Measurements from ENCODE around the gene GRM7.

The GRM7 gene

DNA sequence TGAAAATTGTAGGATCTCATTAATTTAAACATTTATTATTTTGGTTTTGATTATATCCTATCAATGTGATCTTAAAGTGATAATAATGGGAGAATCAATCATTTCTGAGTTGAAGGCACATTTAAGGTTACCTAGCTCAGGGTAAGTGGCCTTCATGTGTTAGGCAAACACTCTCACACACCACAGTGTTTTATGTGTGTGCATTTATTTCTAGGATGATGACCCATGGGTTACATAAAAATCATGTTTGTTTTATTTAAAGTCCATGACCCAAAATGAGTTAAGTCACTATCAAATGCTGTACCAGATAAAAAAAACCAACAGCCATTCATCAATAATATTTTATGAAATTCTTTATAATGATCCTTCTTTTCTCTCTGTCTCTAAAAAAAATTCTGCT is 520.8 kb downstream of the GRM7 start:
- intact Hi-C loops (cut with DNase I): no loop called here

DNA sequence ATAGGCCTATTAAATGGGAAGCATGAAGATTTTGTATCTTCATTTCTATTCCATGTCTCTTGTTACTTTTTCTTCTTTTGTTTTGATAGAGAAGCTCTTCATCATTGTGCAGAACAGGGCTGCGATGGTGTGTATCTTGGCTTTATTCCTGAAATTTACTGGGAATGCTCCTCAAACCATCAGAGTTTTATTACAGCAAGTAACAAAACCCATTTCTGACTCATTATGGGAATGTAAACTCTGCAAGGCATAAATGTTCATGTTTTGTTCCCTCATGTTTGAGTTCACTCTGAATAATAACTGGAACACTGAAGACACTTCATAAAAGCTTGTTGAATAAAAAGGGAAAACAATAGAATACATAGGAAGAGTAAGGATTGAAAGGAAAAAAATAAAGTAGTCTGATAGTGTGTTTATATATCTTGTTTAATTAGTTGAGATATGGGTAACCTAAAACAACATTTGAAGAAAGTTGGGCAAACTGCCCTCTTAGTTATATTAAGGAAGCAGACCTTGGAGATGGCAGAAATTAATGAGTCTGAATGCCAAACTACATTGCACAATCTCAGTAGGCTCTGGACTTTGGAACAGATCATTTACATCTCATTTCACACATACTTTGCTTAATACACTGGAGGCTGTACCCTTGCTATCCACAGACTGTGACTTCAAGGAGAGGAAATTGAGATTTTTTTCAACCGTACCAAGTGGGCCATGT is 521.5 kb downstream of the GRM7 start:
- intact Hi-C loops (cut with DNase I): no loop called here
- no peak for DNase-seq

More for the DNA sequence above, 520.8 kb downstream of the GRM7 start:
- DNase-seq: no peak

DNA sequence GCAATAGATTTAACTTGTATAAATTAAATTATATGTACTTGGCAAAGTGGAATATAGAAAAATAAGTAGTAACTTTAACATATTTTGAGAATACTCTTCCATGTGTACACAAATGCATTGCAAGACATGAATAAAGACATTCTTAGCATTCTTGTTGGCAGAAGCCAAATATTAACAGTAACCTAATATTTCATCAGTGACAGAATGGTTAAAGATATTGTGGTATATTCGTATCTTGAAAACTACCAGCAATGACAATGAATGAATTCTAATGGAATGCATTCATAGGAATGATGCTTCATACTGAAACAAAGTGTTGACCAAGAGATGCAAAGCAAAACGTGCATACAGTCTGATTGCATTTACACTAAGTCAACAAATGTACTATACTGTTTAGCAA is 524.7 kb downstream of the GRM7 start:
- intact Hi-C loops (cut with DNase I): no loop called here
- DNase-seq: no peak

GRCh38 chr3:7388026-7388425 is 527.1 kb downstream of the GRM7 start:
- DNase-seq: no peak
- intact Hi-C loops (cut with DNase I): no loop called here

DNA sequence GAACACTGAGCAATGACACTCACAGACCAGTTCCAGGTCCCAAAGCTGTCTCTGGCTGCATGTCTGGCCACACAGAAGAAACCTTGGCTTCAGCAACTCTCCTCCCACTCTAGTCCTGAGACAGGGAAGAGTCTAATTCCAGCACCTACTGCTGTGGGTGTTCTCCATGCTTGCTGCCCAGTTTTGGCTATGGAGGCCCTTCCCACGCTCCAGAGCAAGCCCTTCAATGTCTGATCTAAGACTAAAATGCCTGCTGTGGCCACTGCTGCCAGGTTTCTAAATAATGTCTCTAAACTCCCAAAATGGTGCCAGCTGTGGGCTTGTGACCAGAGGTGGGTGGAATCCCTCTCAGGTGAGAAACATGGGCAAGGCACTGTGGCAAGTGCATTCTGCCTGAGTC is 531.3 kb downstream of the GRM7 start:
- intact Hi-C loops (cut with DNase I): no loop called here
- peak in 8 of 10 donors; percentile 22 to 89 (median 48) for DNase-seq

DNA sequence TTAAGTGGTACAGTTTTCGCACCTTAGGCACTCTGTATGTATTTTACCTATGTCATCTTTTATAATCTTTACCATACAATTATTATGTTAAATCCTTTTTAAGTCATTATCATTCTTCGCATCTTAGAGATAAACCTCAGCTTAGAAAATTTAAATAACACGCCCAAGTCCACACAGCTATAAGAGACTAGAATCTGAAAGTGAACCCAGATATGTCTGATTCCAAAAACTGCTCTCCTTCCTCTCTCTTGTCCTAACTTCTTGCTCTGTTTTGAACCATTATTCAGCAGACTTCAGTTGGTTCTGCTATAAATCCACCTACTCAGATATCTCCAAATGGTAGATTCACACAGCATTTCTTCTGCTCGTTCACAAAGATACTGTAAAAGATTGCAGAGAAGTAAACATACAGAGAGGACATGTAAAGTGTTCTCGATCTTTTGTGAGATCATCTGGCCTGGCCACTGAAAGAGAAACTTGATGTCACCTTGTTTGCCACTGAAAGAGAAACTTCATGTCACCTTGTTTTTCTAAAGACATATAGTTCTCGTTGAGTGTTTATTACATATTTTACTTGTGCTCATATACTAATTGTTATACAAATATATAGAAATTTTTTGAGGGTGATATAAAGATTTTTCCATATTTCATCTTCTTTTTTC is 533.2 kb downstream of the GRM7 start:
- DNase-seq: no peak
- intact Hi-C loops (cut with DNase I): no loop called here

GRCh38 chr3:7396534-7396933 is 535.6 kb downstream of the GRM7 start:
- DNase-seq: no peak
- intact Hi-C loops (cut with DNase I): no loop called here

DNA sequence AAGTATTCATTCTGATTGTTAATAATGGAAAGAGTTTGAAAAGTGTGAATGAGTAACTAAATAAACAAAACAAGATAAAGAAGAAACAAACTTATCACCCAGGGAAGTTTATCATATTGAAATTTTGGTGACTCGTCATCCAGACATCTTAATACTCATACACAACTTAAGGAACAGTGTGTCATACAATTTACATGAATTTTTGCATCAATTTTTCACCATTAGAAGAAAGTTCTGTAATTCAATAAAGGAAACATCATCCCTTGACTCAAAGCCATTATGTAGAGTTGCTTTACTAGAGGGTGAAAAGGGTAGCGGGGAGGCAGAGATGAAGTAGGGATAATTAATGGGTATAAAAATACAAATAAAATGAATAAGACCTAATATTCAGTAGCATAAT is 536.2 kb downstream of the GRM7 start:
- intact Hi-C loops (cut with DNase I): no loop called here
- no peak for DNase-seq

GRCh38 chr3:7400360-7400759 is 539.4 kb downstream of the GRM7 start:
- DNase-seq: no peak
- intact Hi-C loops (cut with DNase I): no loop called here

DNA sequence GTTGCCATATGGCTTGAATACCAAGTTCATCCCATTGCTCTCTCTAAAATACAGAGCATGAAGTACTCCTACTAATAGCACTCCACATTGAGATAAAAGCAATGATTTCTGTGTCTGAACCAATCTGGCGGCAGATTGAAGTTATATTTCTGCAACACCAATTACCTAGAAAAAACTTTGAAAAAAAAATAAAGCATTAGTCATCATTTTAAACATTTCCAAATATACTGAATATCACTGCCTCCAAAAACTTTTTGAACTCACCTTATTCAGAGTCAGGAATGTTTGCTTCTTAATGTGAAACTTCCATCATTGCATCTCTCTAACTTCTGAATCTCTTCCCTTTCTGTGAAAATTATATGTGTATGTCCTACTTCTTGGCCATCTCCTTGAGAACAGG is 540.5 kb downstream of the GRM7 start:
- DNase-seq: no peak
- intact Hi-C loops (cut with DNase I): no loop called here

DNA sequence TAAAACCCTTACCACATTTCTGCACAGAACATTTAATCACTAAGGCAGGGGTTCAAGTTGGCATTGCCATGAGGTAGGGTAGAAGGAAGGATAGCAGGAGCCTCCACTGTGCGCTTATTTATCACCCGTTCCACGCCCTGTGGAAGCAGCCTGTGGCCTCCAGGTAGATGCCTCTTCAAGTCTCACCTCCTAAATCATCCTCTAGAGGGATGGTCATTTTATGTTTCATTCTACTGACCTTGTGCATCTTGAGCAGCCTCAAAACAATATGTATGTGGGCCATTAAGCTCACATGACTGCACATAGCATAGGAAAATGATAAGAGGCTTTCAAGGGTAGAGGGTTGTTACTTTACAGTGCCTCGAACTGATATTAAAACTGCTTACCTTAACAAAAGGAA is 546.2 kb downstream of the GRM7 start:
- intact Hi-C loops (cut with DNase I): no loop called here
- DNase-seq: no peak

GRCh38 chr3:7410782-7411181 is 549.9 kb downstream of the GRM7 start:
- intact Hi-C loops (cut with DNase I): no loop called here
- DNase-seq: no peak

DNA sequence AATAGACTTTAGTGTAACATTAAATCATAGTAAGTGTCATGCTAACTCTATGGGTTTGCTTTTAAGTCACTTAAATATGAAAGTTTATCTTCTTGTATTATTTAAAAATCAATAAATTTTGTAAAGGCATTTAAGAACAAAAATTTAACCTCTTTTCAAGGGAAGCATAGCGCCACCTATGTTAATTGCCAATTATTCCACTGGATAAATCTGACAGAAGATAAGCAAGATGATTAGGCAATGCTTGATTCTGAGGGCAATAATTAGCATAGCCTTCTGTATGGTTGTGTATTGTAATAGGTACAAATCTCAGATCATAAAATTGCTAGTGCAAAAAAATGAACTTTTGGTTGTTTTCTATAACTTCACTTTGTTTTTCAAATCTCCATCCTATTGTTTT is 560.1 kb downstream of the GRM7 start:
- no peak for DNase-seq
- intact Hi-C loops (cut with DNase I): no loop called here

DNA sequence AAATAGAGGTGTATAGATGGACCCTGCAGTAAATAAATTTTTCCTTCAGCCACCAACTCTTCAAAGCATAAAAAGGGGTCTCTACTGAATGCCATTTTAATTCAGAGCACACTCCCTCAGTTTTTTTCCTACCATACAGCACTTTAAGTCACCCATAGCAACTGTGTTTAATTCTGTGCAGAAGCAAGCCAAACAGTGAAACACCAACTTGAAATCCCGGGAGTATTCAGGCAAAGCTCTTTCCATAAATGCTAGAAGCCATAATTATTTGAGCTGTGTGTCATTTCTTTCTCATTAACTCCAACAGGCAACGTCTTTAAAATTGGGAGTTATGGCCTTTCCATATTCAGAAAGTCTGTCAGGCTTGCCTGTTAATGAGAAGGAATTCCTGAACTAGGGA is 562.1 kb downstream of the GRM7 start:
- intact Hi-C loops (cut with DNase I): no loop called here
- no peak for DNase-seq

DNA sequence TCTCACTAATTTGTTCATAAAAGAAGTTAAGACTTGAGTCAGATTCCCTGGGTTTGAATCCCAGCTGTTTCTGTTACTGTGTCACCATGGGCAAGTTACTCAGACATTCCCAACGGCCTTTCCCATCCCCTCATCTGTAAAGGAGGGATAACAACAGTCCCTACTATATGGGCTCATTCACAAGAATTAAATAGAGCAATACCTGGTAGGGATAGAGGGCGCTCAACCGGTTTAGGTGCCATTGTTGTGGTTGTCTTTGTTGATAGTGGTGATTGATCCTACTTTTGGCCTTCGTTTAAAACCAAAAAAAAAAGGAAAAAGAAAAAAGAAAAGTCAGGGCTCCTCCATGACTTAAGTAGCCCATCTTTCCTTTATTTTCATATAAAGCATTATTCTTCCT is 563.1 kb downstream of the GRM7 start:
- DNase-seq: no peak
- intact Hi-C loops (cut with DNase I): no loop called here

DNA sequence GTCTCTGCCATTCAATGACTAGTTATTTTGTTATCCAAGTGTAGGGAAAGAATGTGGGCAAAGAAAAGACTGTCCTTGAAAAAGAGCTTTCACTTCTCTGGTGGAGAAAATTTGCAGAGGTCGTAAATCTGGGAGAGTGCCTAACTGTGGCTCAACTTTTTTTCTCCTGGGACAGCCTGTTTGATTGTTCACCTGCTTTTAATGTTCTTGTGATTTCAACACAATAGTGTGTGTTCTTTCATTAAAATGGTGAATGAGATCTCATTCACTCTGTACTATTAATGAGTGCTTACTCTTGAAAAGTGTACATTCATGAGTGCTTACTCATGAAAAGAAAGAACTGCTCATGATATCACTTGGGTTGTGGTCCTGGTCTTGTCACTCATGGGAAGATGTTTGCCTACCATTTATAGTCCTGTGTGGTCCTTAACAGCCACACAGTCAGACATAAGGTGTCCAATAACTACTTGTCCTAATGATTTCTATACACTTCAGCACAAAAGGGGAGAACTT is 567.3 kb downstream of the GRM7 start:
- intact Hi-C loops (cut with DNase I): no loop called here
- DNase-seq: no peak

- intact Hi-C loops (cut with DNase I): no loop called here
- no peak for DNase-seq
Observed at GRCh38 chr3:7432610-7433009, 571.7 kb downstream of the GRM7 start.

DNA sequence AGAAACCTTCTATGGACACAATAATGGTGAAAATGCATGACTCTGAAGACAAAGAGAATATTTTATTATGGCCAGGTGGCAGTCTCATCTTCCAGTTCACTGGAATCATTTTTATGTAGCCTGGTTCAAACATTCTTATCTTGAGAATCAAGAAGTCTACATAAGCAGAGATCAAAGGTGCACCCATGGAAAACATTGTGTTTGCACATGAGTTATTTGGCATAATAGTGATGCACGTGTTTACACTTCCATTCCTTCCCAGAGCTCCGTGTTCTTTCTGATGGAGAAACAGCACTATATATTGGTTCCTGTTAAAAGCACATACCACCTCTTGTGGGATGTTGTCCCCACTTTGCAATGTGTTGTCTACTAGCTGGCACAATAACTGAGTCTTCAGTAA is 572.2 kb downstream of the GRM7 start:
- intact Hi-C loops (cut with DNase I): no loop called here
- DNase-seq: no peak

DNA sequence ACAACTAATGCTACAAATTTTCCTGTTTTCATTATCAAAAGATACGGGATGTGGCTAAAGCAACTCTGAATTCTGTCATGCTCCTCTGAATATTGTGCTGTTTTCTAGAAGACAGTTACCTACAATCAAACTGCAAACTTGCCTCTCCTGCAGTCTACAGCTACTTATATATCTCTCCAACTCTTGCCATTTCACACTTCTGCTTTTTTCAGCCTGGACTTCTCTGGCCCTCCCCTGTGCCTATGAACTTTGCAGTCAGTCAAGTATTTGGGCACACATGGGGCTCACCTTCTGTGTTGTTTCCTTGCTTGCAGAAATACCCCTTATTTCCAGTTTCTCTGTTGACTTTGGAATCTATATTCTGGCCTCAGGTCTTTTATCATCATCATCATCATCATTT is 575.6 kb downstream of the GRM7 start:
- DNase-seq: no peak
- intact Hi-C loops (cut with DNase I): no loop called here

DNA sequence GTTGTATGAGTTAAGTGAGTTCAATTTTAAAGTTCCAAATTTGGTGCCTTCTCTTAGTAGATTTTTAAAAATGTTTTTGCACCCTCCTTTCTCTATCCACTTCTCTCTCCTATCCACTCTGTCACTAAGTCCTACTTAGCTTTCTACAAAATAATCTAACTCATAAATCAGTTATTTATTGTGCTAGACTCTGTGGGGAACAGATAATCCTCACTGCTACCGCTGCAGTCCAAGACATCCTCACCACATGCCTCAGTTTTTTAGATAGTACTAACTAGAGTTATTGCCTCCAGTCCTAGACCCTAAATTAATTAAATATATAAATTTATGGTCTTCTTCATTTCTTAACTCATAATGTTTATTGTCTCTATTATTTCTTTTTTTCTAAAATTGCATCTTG is 576.3 kb downstream of the GRM7 start:
- intact Hi-C loops (cut with DNase I): no loop called here
- no peak for DNase-seq

DNA sequence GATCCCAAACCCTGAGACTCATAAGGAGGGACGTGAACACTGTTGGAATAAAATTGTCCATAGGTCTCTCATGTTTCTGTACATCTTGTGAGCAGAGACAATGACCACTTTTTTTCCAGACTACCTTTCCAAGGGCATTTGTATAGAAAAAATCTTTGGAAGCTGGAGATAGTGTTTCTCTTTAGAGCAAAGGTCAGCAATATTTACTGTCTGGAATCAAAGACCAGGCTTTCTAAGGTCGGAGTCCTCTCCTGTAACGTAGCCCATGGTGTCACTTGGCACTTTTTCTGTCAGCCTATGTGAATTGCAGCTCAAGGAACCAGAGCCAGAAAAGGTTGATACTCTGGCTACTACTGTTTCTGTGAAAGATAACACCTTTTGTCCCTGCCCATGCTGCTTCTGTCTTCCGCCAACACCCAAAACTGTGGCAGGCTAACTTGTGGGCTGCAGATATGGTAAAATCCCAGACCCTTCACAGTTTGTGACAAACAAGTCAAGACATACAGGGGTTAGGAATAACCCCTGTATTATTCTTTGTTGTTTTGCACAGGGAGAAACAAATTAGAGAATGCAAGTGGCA is 578.3 kb downstream of the GRM7 start:
- DNase-seq: no peak
- intact Hi-C loops (cut with DNase I): no loop called here

DNA sequence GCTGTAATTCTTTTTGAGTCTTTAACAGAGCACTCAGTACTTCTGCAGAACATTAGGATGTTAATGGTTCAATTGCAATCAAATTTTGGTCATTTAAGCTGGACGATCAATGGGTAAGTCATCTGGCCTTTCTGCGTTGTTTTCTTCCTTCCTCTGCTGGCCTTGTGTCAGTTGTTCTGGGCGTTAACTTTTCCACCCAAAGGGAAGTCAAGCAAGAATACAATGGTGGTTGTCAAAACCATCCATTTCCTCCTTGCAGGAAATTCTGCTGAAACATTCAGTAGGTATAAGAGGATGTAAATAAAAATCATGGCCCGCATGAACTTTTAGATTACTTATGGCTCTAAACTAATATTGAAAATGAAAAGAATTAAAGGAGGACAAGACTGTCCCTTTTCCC is 584.0 kb downstream of the GRM7 start:
- DNase-seq: no peak
- intact Hi-C loops (cut with DNase I): no loop called here

Data from posterior cingulate gyrus (tissue), 11 donors.